HG03103 (cell line): ENCODE measurements around the gene PRR36.
A peak's percentile ranks its signal among the peaks of the same experiment; 100 is the strongest.

ENCODE experiments used
- ATAC-seq: cut with Tn5 transposase; IDR thresholded peaks from one replicate; pipeline ENCODE4 v1.9.1; 2021; ENCODE audit warnings: low read depth; ENCODE audit not compliant: unreplicated experiment

Gene PRR36

GRCh38 chr19:7913652-7914051 lies 39.5 kb upstream of the PRR36 start:
- ATAC-seq = no peak

GRCh38 chr19:7912697-7913564 lies 38.7 kb upstream of the PRR36 start:
- ATAC-seq = no peak

DNA sequence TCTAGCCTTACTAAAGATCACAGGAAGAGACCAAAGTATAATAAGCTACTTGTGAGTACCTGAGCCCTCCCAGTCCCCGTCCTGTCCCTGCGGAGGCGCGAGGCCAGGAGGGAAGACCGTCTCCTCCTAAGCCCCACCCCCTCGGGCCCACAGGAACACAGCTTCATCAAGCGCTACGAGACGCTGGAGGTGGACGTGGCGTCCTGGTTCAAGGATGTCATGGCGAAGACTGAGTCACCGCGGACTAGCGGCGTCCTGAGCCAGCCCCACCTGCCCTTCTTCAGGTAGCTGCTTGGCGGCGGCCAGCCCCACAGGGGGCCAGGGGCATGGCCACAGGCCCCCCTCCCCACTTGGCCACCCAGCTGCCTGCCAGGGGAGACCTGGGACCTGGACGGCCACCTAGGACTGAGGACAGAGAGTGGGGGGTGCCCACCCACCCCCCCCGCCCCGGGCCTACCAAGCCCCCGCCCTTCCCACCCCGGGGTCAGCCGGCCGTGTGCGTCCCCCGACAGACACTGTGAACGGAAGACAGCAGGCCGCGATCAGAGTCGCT lies 38.0 kb upstream of the PRR36 start:
- no peak for ATAC-seq

GRCh38 chr19:7911508-7912143 lies 37.4 kb upstream of the PRR36 start:
- no peak for ATAC-seq

DNA sequence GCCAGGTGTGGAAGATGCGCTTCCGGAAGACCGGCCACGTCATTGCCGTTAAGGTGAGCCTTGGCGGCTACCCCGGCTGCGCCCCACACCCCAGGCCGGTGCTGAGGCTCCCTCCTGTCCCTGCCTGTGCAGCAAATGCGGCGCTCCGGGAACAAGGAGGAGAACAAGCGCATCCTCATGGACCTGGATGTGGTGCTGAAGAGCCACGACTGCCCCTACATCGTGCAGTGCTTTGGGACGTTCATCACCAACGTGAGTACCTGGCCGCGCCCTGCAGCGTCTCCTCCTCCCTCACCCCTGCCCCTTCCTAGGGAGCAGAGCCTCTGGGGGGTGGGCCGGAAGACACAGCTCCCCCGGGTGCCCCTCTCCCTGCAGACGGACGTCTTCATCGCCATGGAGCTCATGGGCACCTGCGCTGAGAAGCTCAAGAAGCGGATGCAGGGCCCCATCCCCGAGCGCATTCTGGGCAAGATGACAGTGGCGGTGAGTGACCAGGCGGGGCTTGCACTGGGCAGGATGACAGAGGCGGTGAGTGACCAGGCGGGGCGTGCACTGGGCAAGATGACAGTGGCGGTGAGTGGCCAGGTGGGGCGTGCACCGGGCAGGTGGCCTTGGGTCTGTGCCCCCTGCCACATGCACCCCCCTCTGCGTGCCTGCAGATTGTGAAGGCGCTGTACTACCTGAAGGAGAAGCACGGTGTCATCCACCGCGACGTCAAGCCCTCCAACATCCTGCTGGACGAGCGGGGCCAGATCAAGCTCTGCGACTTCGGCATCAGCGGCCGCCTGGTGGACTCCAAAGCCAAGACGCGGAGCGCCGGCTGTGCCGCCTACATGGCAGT lies 36.4 kb upstream of the PRR36 start:
- ATAC-seq = no peak

DNA sequence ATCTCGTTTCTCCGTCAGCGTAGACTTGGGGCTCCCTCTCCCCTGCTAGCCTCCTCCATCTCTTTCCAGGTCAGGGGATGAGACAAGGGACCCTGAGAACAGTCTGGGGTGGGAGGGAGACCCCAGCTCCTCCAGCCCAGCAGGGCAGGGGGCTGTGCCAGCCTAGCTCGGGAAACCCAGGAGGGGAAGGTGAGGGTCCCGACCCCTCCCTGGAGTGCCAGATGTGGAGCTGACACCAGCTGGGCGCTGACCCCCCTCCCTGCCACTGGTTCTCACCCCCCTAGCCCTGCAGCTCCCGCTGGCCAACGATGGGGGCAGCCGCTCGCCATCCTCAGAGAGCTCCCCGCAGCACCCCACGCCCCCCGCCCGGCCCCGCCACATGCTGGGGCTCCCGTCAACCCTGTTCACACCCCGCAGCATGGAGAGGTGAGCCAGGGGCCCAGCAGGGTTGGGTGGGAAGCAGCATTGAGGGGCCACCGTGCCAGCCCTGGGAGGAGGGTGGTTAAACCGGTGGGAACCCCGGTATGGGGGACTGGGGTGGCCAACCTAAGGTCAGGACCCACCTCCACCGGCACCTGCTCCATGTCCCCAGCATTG lies 35.4 kb upstream of the PRR36 start:
- ATAC-seq = no peak

DNA sequence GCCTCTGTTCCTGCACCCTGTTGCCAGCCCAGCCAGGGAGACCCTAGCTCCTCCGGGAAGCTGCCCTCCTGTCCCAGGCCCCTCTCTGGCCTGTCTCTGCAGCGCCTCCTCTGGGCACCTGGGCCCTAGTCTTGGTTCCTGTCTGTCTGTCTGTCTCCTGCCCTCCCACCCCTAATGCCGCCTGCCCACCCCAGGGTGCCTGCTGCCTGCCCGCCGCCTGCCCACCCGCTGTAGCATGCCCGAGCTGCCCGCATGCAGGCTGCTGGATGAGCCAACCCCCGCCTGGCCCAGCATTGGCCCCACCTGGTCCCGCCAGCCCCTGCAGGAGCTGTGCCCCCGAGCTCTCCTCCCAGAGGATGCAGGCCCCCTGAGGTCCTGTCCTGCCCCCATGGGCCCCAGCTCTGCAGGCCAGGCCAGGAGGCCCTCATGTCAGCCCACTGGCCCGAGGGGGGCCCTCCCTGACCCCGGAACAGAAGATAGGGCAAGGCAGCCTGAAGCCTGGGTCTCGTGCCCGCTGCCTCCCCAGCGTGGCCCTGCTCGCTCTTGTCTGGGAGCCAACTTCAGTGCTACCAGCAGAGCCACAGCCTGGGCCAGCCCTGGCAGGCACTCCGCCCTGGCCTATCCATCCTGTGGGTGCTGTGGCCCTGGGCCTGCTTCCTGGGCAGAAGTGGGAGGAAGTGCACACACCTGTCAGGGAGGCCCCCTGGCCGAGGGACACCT lies 34.7 kb upstream of the PRR36 start:
- no peak for ATAC-seq

DNA sequence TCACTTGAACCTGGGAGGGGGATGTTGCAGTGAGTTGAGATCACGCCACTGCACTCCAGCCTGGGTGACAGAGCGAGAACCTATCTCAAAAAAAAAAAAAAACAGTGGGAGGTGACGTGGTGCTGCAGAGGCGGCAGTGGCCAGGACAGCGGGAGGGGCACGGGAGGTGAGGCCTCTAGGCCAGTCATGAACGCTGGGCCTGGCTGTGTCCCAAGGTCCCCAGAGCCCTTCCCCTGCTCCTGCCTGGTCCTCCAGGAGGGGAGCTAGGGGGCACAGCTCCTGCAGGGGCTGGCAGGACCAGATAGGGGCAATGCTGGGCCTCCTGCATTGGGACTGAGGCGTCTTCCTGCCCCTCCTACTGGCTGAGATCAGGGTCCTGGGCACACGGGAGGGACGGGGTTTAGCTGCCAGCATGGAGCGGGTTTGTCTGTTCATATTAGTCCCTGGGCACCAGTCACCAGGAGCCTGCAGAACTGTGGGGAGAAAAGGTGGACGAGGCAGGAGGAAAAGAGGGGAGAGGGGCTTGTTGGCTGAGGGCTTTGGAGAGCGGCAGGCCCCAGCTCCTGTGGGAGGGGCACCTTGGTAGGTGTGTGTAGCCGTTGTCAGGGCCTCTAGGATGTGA lies 34.0 kb upstream of the PRR36 start:
- ATAC-seq = no peak

DNA sequence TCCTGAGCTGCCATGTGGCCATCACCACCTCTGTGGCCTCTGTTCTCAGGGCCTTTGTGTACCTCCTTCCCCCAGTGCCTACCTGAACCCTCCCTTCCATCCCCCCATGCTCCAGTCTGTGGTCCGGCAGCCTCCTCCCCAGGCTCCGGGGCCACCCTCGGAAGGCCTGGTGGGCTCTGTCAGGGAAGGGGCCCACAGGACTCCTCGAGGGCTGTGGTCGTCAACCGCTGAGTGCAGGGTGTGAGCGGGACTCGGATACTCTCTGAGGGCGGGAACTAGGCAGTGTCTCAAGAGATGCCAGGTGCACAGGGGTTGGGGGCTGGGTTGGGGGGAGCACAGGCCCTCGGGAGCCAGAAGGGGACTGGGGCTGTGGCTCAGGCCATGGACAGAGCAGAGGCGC lies 33.4 kb upstream of the PRR36 start:
- no peak for ATAC-seq

GRCh38 chr19:7907122-7907521 lies 32.9 kb upstream of the PRR36 start:
- ATAC-seq = no peak

DNA sequence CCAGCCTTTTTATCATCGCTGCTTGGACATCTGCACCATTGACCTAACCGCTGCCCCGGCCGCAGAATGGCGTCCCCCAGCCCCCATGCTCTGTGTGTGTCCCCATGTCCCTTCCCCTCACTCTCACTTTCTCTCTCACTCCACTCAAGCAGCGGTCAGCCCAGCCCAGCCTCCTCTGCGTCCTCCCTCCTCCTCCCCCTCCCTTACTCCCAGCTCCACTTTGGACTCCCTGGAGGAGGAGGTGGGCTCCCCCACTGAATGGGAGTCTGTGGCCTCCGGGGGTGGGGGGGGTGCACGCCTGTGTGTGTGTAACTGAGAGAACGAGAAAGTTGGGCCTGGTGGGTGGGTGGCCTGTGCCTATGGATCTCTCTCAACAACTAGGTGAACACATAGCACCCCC lies 31.7 kb upstream of the PRR36 start:
- no peak for ATAC-seq

GRCh38 chr19:7905268-7905667 lies 31.1 kb upstream of the PRR36 start:
- no peak for ATAC-seq

DNA sequence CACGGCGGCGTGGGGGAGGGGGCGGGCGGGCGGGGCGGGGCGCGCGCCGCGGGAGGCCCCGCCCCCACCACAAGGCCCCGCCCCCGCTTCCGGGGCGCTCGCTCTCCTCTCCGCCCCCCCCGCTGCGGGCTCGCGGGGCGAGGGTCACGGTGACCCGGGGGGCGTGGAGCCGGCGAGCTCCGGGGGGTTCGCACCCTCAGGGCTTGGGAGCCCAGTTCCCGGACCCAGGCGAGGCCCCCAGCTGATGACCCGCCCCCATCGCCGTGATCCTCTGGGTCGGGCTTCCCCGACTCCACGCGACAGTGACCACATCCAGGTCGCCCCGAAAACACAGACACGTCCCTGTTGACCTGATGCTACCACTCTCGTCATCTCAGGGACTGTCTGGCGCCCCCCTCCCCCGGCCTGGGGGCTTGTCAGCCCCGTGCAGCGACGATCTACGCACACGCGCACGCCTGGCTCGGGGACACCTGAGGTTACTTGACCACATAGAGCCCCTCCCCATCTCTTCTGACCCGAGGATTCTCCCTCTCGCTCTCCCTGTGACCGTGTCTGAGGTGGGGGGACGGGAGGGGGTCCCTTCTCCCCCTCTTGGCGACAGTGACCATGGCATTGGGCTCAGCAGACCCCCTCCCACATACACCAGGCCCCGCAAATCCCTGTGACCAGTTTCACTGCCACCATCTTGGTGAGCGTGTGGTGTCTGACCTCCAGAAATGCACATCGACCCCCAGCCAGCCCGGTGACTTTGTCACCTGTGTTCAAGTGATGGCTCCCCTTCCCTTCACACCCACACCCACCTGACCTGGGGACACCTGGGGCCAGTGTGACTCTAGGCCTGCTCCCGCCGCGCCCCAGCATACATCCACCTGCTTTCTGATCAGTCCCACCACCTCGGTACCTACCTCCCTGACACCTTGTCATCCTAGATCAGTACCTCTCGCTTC lies 30.2 kb upstream of the PRR36 start:
- peak; percentile 22 for ATAC-seq

- ATAC-seq = peak; percentile 86
Observed at GRCh38 chr19:7903244-7904073, 29.3 kb upstream of the PRR36 start, which contains the start of gene MAP2K7. MAP2K7 (plus strand) TSS chr19:7903877; CDS start chr19:7903945, 68 bp downstream.

DNA sequence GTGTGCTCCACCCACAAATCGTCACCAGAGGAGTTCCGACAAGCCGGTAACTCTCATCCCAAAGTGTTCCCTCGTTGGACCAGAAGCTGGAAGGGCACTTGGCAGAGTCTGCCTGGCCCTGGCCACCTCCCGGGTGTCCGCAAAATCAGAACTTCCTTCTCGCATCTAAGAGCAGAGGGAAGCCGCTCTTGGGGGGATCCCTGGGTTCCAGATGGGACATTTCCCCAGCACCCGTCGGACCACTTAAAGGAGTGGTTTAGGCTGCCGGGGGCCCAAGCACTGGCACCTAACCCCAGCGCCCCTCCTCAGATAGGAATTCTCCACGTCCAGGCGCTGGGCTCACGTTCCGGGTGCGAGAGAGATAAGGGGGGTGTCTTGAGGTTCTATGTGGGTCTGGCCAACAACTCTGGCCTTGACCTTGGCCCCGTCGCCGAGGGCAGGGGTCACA lies 28.6 kb upstream of the PRR36 start:
- ATAC-seq = no peak

- no peak for ATAC-seq
Observed at GRCh38 chr19:7901337-7901736, 27.1 kb upstream of the PRR36 start.

DNA sequence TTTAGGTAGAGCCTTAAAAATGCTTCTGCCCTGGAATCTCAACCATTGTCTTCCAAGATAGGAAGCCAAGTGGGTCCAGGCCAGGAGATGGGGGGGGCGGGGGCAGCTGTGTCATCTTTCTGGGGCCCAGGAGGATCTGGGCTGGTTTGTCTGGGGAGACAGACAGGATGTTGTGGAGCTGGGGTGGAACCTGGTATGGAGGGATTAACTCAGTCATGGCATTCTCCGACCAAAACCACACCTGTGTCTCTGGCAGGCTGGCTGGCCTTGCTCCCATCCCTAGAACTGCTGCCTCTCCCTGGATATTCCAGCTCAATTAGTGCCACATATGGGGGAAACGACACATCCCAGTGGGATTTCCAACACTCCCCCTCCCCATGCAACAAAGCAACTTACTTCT lies 26.7 kb upstream of the PRR36 start:
- no peak for ATAC-seq
